ENCODE results near the gene PLXNA4. TPM values are rescaled to one million over a fixed set of nuclear protein-coding genes. Genes with fewer than 3 reads are reported as not detected.

PLXNA4 gene
- total and polyA plus RNA-seq, 9 of the 15 experiments (the other 6 are each of a cell fraction or from before 2014, with no cell fraction given): under 0.01 to 0.09 TPM; not detected in 7

DNA sequence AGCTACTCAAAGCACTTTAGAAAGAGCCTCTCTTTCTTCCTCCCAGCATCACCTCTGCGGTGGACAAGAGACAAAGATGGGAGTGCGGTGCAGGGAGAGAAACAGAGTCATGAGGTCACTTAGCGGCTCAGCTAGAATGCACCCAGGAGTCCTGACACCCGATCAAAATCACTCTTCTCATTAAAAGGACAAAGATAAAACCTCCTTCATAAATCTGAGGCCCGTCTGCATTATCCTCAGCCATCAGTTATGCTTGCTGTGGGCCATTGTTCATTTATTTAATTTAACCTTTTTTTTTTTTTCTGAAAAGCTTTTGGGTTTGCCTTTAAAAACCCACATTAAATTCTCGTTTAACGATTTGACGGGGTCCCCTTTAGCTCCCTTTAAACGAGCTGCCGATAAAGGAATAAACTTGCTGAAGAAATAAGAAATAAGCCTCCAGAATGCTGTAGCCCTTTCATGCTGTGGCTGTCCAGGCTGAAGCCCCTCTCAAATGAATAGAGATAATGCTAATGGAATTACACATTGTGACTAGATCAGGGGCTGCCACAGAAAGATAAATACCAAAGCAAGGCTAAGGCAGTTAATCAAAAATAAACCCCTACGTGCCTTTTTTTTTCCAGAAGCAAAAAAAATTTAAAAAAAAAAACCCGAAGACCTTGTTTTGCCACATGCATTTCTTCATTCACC is 16.1 kb upstream of the PLXNA4 start:
- H3K27ac ChIP-seq (ENCODE audit: extremely low read depth, low read depth, low read length): no peak overlapping the region
- no peak for TF ChIP-seq SPI1 (IDR thresholded peaks at IDR 0.05; ENCODE audit: borderline replicate concordance, low read depth, low read length)
- peak; percentile 5 for TF ChIP-seq KDM5B (IDR thresholded peaks at IDR 0.05; ENCODE audit: insufficient replicate concordance, low read depth, low read length)
- intact Hi-C loops (cut with micrococcal nuclease) (no loop called here), in situ Hi-C loops (cut with MboI) (no loop called here)
- H3K4me2 ChIP-seq (ENCODE audit: insufficient read depth, low read length): no peak overlapping the region
- DNase-seq (ENCODE audit: extremely low read depth in 1 of 4, low spot score in 3 of 4): no peak
- ChIA-PET CTCF (ENCODE audit: low intra/inter-chr PET ratio) (interaction anchor here (0.6 kb wide), 1 partner anchor 836 kb away, joined by 3 read pairs; no protein-coding TSS in a partner anchor), POLR2A (no interaction called here)
- FAIRE-seq: no peak
- no peaks in the 10 kb centered on the region for H3K4me1 ChIP-seq (replicated peaks in 1 of 2; ENCODE audit: control insufficient read depth in 2 of 2, insufficient read depth in 2 of 2, low read length in 2 of 2)
- peaks cover 5 to 25% of the 10 kb centered on the region in 2 experiments; a peak in 2 of 5 replicates for H3K27me3 ChIP-seq (ENCODE audit: control insufficient read depth in 2 of 2, insufficient read depth in 2 of 2, low read length in 2 of 2)
- no peak overlapping the region for H2AFZ ChIP-seq (ENCODE audit: low read depth, low read length)
- no peaks in the 10 kb centered on the region for H3K79me2 ChIP-seq (ENCODE audit: control insufficient read depth, insufficient read depth, low read length)
- WGBS (ENCODE audit: insufficient coverage, low coverage, missing lambda C conversion rate): under 1% methylated on average over 12 of the region's 12 CpGs
- no peak overlapping the region for H3K4me3 ChIP-seq
- ATAC-seq: no peak
- BruUV-seq (replicated peaks): no TSS peak
- no peaks in the 10 kb centered on the region for H3K36me3 ChIP-seq (ENCODE audit: control insufficient read depth, insufficient read depth, low read length)
- H3K9me3 ChIP-seq (replicated peaks; ENCODE audit: control insufficient read depth, insufficient read depth, low read depth, low read length): no peaks in the 10 kb centered on the region
- no peaks in the 10 kb centered on the region for H3K9me1 ChIP-seq (ENCODE audit: control insufficient read depth, insufficient read depth, low read length)
- H3K9ac ChIP-seq (ENCODE audit: insufficient read depth in 1 of 2, low read depth in 2 of 2, low read length in 2 of 2): no peak overlapping the region
- no peaks in the 10 kb centered on the region for H4K20me1 ChIP-seq (replicated peaks; ENCODE audit: control insufficient read depth, insufficient read depth, low read length)

DNA sequence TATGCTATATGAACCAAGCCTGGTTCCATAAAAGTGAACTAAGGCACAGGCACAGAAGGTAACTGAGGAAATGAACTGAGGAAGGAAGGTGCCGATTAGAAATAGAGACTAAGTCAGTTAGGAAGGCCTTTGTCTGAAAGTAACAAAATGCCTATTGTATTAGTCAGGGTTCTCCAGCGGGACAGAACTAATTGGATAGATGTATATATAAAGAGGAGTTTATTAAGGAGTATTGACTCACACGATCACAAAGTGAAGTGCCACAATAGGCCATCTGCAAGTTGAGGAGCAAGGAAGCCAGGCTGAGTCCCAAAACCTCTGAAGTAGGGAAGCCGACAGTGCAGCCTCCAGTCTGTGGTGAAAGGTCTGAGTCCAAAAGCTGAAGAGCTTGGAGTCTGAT is 13.9 kb upstream of the PLXNA4 start:
- intact Hi-C loops (cut with micrococcal nuclease) (no loop called here), in situ Hi-C loops (cut with MboI) (no loop called here)
- Histone ChIP-seq H3K4me3 (no peak overlapping the region), H3K4me2 (ENCODE audit: insufficient read depth, low read length) (no peak overlapping the region), H3K79me2 (ENCODE audit: control insufficient read depth, insufficient read depth, low read length) (no peaks in the 10 kb centered on the region), H3K9me3 (replicated peaks; ENCODE audit: control insufficient read depth, insufficient read depth, low read depth, low read length) (no peaks in the 10 kb centered on the region), H3K9ac (ENCODE audit: insufficient read depth in 1 of 2, low read depth in 2 of 2, low read length in 2 of 2) (no peak overlapping the region), H3K4me1 (replicated peaks in 1 of 2; ENCODE audit: control insufficient read depth in 2 of 2, insufficient read depth in 2 of 2, low read length in 2 of 2) (no peaks in the 10 kb centered on the region), H3K27ac (ENCODE audit: extremely low read depth, low read depth, low read length) (no peak overlapping the region), H3K27me3 (ENCODE audit: control insufficient read depth in 2 of 2, insufficient read depth in 2 of 2, low read length in 2 of 2) (peaks cover 5 to 25% of the 10 kb centered on the region in 2 experiments; a peak in 2 of 5 replicates), H3K36me3 (ENCODE audit: control insufficient read depth, insufficient read depth, low read length) (no peaks in the 10 kb centered on the region), H4K20me1 (replicated peaks; ENCODE audit: control insufficient read depth, insufficient read depth, low read length) (no peaks in the 10 kb centered on the region; the same call in 1 of the 2 replicates), H2AFZ (ENCODE audit: low read depth, low read length) (no peak overlapping the region), H3K9me1 (ENCODE audit: control insufficient read depth, insufficient read depth, low read length) (no peaks in the 10 kb centered on the region)
- no peak for FAIRE-seq
- DNase-seq (ENCODE audit: extremely low read depth in 1 of 4, low spot score in 3 of 4): no peak
- TF ChIP-seq, protein P1, sequence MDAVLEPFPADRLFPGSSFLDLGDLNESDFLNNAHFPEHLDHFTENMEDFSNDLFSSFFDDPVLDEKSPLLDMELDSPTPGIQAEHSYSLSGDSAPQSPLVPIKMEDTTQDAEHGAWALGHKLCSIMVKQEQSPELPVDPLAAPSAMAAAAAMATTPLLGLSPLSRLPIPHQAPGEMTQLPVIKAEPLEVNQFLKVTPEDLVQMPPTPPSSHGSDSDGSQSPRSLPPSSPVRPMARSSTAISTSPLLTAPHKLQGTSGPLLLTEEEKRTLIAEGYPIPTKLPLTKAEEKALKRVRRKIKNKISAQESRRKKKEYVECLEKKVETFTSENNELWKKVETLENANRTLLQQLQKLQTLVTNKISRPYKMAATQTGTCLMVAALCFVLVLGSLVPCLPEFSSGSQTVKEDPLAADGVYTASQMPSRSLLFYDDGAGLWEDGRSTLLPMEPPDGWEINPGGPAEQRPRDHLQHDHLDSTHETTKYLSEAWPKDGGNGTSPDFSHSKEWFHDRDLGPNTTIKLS (IDR thresholded peaks at IDR 0.05; ENCODE audit: borderline replicate concordance, low read depth): no peak
- TF ChIP-seq, protein P2, sequence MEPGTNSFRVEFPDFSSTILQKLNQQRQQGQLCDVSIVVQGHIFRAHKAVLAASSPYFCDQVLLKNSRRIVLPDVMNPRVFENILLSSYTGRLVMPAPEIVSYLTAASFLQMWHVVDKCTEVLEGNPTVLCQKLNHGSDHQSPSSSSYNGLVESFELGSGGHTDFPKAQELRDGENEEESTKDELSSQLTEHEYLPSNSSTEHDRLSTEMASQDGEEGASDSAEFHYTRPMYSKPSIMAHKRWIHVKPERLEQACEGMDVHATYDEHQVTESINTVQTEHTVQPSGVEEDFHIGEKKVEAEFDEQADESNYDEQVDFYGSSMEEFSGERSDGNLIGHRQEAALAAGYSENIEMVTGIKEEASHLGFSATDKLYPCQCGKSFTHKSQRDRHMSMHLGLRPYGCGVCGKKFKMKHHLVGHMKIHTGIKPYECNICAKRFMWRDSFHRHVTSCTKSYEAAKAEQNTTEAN (CRISPR knock-in tag; IDR thresholded peaks at IDR 0.05): no peak
- no peak for TF ChIP-seq FOXM1 (IDR thresholded peaks at IDR 0.05; ENCODE audit: low read depth)
- no peak for TF ChIP-seq FOXM1 (CRISPR knock-in tag; IDR thresholded peaks at IDR 0.05; ENCODE audit: low read depth)
- no peak for ATAC-seq
- BruUV-seq (replicated peaks): no TSS peak
- ChIA-PET POLR2A (no interaction called here), CTCF (ENCODE audit: low intra/inter-chr PET ratio) (no interaction called here)
- WGBS (ENCODE audit: insufficient coverage, low coverage, missing lambda C conversion rate): 2% methylated on average over 4 of the region's 4 CpGs
